Neural cell (in vitro differentiated cells): ENCODE data around the gene SRSF12. TPM values are rescaled to one million over a fixed set of nuclear protein-coding genes. Genes with fewer than 3 reads are reported as not detected.

Source experiments
- H2AFZ ChIP-seq: fragments of 200-600, 300-800 bp; sonication (generic), shearing (Covaris generic); 2 replicates; pipeline ENCODE4 v1.6.0; 2014; ENCODE audit warnings: low read depth, mild to moderate bottlenecking, antibody characterized with exemption, low read length, moderate library complexity
- H3F3A ChIP-seq: fragments of 200-600 bp; shearing (Covaris generic); 2 replicates; pipeline ENCODE4 v1.6.1; 2016; ENCODE audit warnings: mild to moderate bottlenecking, moderate library complexity, mixed read lengths, antibody characterized with exemption, low read length; ENCODE audit not compliant: insufficient read depth, poor library complexity, severe bottlenecking
- H3K27ac ChIP-seq: fragments of 200-600, 300-800 bp; sonication (generic), shearing (Covaris generic); 2 replicates; pipeline ENCODE4 v1.5.1; 2014; ENCODE audit warnings: mild to moderate bottlenecking, low read length, moderate library complexity
- H3K27me3 ChIP-seq: fragments of 300-800, 200-600 bp; sonication (generic), shearing (Covaris generic); 2 replicates; pipeline ENCODE4 v1.6.0; 2014; ENCODE audit warnings: mild to moderate bottlenecking, low read depth, low read length, moderate library complexity; ENCODE audit not compliant: insufficient read depth
- H3K36me3 ChIP-seq: fragments of 300-800, 200-600 bp; sonication (generic), shearing (Covaris generic); 2 replicates; pipeline ENCODE4 v1.5.1; 2014; ENCODE audit warnings: mild to moderate bottlenecking, antibody characterized with exemption, low read length, moderate library complexity; ENCODE audit not compliant: insufficient read depth
- H3K4me2 ChIP-seq: fragments of 300-800, 200-600 bp; sonication (generic), shearing (Covaris generic); 2 replicates; pipeline ENCODE4 v1.6.0; 2014; ENCODE audit warnings: mild to moderate bottlenecking, low read length
- H3K4me3 ChIP-seq: fragments of 300-800, 200-600 bp; sonication (generic), shearing (Covaris generic); 2 replicates; pipeline ENCODE4 v1.5.1; 2014; ENCODE audit warnings: mild to moderate bottlenecking, low read length, moderate library complexity
- H3K79me2 ChIP-seq: fragments of 200-600 bp; shearing (Covaris generic); replicated peaks from 2 replicates; pipeline ENCODE4 v1.6.0; 2014; ENCODE audit warnings: mild to moderate bottlenecking, low read length, moderate library complexity; ENCODE audit not compliant: insufficient read depth
- H3K9ac ChIP-seq: fragments of 300-800, 200-600 bp; sonication (generic), shearing (Covaris generic); 2 replicates; pipeline ENCODE4 v1.6.1; 2016; ENCODE audit warnings: mild to moderate bottlenecking, low read length, mixed read lengths
- H3K9me2 ChIP-seq: fragments of 200-600 bp; shearing (Covaris generic); 2 replicates; pipeline ENCODE4 v1.6.1; 2016; ENCODE audit warnings: mild to moderate bottlenecking, low read length, mixed read lengths; ENCODE audit not compliant: insufficient read depth
- H3K9me3 ChIP-seq: fragments of 200-600, 300-800 bp; sonication (generic), shearing (Covaris generic); 2 replicates; pipeline ENCODE4 v1.6.1; 2016; ENCODE audit warnings: mild to moderate bottlenecking, mixed run types, low read length, moderate library complexity, mixed read lengths
- H4K20me1 ChIP-seq: fragments of 200-600 bp; shearing (Covaris generic); 2 replicates; pipeline ENCODE4 v1.6.1; 2016; ENCODE audit warnings: mild to moderate bottlenecking, mixed run types; ENCODE audit not compliant: insufficient read depth
- EP300 ChIP-seq: fragments of 450-650 bp; conservative IDR thresholded peaks from 2 replicates; pipeline ENCODE4 v1.6.1; 2014; ENCODE audit warnings: antibody characterized with exemption, mild to moderate bottlenecking, moderate library complexity; ENCODE audit not compliant: poor library complexity, severe bottlenecking
- EZH2 ChIP-seq: fragments of 200-600, 300-800 bp; shearing (Covaris generic), sonication (generic); IDR thresholded peaks from 2 replicates; pipeline ENCODE4 v1.6.1; 2014; ENCODE audit warnings: antibody characterized with exemption, low read length, borderline replicate concordance, mild to moderate bottlenecking; ENCODE audit not compliant: insufficient read depth, poor library complexity, severe bottlenecking
- MXI1 ChIP-seq: fragments of 450-650 bp; conservative IDR thresholded peaks from 2 replicates; pipeline ENCODE4 v1.6.1; 2014; ENCODE audit warnings: antibody characterized with exemption, mild to moderate bottlenecking; ENCODE audit not compliant: poor library complexity, severe bottlenecking
- POLR2AphosphoS5 ChIP-seq: IDR thresholded peaks from 2 replicates; pipeline ENCODE4 v1.6.1; 2012
- RAD21 ChIP-seq: fragments of 450-650 bp; conservative IDR thresholded peaks from 2 replicates; pipeline ENCODE4 v1.6.1; 2014; ENCODE audit warnings: antibody characterized with exemption, mild to moderate bottlenecking, moderate library complexity
- REST ChIP-seq: IDR thresholded peaks from 2 replicates; pipeline ENCODE4 v1.6.1; 2012; ENCODE audit warnings: borderline replicate concordance
- SMC3 ChIP-seq: fragments of 450-650 bp; conservative IDR thresholded peaks from 2 replicates; pipeline ENCODE4 v1.6.1; 2014; ENCODE audit warnings: antibody characterized with exemption, mild to moderate bottlenecking, moderate library complexity; ENCODE audit not compliant: poor library complexity
- TAF1 ChIP-seq: IDR thresholded peaks from 2 replicates; pipeline ENCODE4 v1.6.1; 2012; ENCODE audit warnings: low read depth
- polyA plus RNA-seq: library from polyadenylated mRNA; depleted of rRNA; stranded (reverse); fragments of >200 nt; gene quantifications from 2 replicates; pipeline ENCODE4 v1.2.3, GENCODE V29; 2014
- TF ChIP-seq, protein P1 (sequence below): fragments of 450-650 bp; IDR thresholded peaks from 2 replicates; pipeline ENCODE4 v1.5.1; 2014; ENCODE audit warnings: antibody characterized with exemption, mild to moderate bottlenecking, moderate library complexity; ENCODE audit not compliant: poor library complexity, severe bottlenecking

SRSF12 gene
- polyA plus RNA-seq, 1 donor from 2014 or later: 44.0 TPM

DNA sequence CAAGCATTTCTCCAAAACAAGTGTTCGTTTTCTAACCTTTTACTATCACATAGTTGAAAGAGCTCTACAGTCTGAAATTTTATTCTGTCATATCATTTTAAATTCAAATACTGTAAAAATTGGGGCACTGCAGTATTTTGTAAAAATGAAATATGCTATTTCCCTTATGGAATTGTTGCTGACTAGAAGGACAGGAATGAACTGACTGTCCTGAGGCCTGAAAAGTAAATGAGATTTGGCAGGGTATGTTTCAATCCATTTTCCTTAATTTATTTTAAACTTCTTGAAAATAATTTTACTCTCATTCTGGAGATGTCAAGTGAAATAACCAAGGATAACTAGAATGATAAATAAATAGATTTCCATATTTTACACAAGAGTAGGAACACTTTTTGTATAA is 49.2 kb downstream of the SRSF12 start:
- Histone ChIP-seq H3K27ac (no peak overlapping the region), H3K36me3 (no peaks in the 10 kb centered on the region), H3K9me2 (no peaks in the 10 kb centered on the region), H3K9me3 (no peaks in the 10 kb centered on the region), H3K4me2 (no peak overlapping the region), H3K9ac (no peak overlapping the region), H3F3A (no peaks in the 10 kb centered on the region), H2AFZ (no peak overlapping the region), H4K20me1 (no peaks in the 10 kb centered on the region), H3K4me3 (no peak overlapping the region), H3K27me3 (no peaks in the 10 kb centered on the region), H3K79me2 (no peaks in the 10 kb centered on the region)
- no peak for TF ChIP-seq RAD21
- no peak for TF ChIP-seq EP300
- no peak for TF ChIP-seq EZH2
- TF ChIP-seq SMC3: no peak
- TF ChIP-seq POLR2AphosphoS5: no peak
- no peak for TF ChIP-seq REST
- TF ChIP-seq, protein P1, sequence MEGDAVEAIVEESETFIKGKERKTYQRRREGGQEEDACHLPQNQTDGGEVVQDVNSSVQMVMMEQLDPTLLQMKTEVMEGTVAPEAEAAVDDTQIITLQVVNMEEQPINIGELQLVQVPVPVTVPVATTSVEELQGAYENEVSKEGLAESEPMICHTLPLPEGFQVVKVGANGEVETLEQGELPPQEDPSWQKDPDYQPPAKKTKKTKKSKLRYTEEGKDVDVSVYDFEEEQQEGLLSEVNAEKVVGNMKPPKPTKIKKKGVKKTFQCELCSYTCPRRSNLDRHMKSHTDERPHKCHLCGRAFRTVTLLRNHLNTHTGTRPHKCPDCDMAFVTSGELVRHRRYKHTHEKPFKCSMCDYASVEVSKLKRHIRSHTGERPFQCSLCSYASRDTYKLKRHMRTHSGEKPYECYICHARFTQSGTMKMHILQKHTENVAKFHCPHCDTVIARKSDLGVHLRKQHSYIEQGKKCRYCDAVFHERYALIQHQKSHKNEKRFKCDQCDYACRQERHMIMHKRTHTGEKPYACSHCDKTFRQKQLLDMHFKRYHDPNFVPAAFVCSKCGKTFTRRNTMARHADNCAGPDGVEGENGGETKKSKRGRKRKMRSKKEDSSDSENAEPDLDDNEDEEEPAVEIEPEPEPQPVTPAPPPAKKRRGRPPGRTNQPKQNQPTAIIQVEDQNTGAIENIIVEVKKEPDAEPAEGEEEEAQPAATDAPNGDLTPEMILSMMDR: no peak
- TF ChIP-seq MXI1: no peak
- TF ChIP-seq TAF1: no peak

- Histone ChIP-seq H3K4me2 (no peak overlapping the region), H3K79me2 (no peaks in the 10 kb centered on the region), H3K27me3 (no peaks in the 10 kb centered on the region), H3K27ac (no peak overlapping the region), H3K4me3 (no peak overlapping the region), H3K9ac (no peak overlapping the region), H3K9me3 (no peaks in the 10 kb centered on the region), H3F3A (no peaks in the 10 kb centered on the region), H3K36me3 (no peaks in the 10 kb centered on the region), H3K9me2 (no peaks in the 10 kb centered on the region), H4K20me1 (no peaks in the 10 kb centered on the region), H2AFZ (no peak overlapping the region)
- TF ChIP-seq TAF1 (no peak), REST (no peak), EZH2 (no peak), SMC3 (no peak), RAD21 (no peak), MXI1 (no peak), EP300 (no peak)
- TF ChIP-seq, protein P1: no peak
Observed at GRCh38 chr6:89067796-89068195, 50.1 kb downstream of the SRSF12 start.
